Activated CD8-positive, alpha-beta memory T cell treated with anti-CD3 and anti-CD28 coated beads, Interleukin-2, amount 50 U/mL, for 48 hours (primary cell): ENCODE data around the gene PDYN.
A peak's percentile ranks its signal among the peaks of the same experiment; 100 is the strongest.

Source experiments
- DNase-seq: peaks from one replicate; pipeline ENCODE4 v3.0.0-alpha.2; 2020

PDYN gene

DNA sequence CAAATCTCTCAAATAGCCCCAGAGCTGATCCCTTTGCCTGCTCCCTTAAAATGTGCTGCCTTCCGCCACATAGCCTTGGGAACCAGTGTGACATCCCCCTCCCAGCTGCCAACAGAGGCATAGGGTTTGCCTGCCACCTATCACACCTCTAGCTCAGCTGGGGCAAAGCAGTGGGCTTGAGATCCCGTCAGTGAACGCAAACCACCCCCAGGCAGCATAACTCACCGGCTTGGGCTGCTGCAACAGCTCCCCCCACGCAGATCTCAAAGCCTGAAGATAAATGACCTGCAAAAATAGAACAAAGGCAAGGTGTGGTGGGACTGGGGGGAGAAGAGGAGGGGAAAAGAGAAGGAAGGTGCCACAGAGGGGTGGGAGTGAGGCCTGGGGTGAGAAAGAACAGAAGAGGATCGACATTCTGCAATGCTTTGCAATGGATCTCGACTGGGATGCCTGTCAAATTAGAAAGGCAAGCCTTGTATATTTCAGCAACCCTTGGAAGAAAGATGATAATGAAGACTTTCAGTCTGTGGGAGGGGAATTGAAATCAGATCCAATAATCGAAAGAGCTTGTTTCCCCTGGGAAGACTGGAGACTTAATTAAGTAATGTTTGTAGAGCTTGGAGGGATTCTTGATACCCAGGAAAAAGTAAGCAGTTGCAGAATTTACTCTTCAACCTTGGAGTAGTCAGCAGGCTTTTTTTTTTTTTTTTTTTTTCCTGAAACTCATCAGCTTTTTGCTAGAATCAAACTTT lies 1.3 kb downstream of the PDYN start:
- no peak for DNase-seq

- DNase-seq: no peak
These were observed 6.0 kb downstream of the PDYN start for GRCh38 chr20:1987826-1988225.

DNA sequence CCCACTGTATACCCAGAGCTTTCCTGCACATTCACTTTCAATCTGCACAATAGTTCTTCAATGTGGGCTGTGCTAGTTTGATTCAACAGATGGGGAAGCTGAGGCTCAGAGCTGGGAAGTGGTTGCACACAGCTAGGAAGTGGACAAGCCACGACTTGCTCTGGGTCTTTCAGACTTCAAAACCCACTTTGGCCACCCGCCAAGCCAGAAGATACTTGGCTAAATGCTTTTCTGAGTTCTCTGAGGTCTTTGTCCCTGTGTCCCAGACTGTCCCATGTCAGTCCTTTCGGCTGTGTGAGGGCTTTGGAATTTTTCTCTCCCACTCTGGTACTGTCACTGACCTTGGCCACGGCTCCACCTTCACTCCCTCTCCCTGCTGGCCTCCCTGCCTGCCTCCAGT lies 10.6 kb downstream of the PDYN start:
- DNase-seq: no peak

DNA sequence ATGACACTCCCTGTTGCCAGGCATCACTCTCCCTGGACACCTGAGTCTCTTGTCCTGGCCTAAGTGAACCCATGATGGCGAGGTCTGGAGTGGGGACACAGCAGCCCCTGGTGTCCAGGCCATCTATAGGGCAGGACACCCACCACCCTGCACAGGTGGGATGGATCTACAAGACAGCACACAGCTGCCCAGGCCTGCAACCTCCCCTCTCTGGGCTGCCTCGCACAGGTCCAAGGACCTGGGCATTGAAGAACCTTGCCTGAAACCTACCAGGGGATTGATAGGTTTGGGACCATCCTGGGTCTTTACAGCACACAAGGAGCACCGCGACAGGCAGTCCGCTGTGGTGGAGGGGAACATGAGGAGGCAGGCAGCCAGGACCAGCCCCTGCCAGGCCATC lies 11.2 kb downstream of the PDYN start:
- DNase-seq: no peak

GRCh38 chr20:1979106-1979778 lies 14.6 kb downstream of the PDYN start:
- DNase-seq: no peak

GRCh38 chr20:1975291-1975690 lies 18.6 kb downstream of the PDYN start:
- DNase-seq: no peak

- DNase-seq: no peak
These were observed 20.0 kb downstream of the PDYN start for GRCh38 chr20:1973601-1974440.

DNA sequence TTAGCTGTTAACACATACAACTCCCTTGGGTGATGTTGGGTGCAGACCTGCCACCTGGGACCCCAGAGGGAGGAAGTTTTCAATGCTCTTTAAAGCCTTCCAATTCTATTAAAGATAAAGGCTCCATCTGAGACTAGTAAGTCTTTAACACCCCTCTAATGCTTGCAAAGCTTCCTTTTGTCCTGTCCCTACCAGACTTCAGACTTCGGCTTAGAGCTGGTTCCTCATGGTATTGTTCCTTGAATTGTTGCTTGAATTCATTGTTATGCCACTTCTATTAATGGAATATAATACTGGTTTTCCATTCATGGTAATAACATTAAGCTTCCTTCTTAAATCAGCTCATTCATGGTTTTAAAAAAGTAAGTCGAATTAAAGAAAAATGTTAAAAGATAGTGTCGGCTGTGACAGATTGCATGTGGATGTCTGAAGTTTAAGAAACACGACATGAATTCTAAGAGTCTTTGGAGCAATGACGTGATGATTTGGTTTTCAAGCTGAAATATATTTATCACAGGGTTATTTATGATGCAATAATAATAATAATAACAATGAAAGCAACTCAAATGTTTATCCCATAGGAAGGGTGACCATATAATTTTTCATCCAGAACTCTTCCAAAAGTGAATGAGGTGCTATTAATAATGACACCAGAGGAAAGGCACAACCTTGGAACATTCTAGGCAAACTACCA lies 21.8 kb downstream of the PDYN start:
- no peak for DNase-seq

- no peak for DNase-seq
These were observed 24.9 kb downstream of the PDYN start for GRCh38 chr20:1968964-1969363.

DNA sequence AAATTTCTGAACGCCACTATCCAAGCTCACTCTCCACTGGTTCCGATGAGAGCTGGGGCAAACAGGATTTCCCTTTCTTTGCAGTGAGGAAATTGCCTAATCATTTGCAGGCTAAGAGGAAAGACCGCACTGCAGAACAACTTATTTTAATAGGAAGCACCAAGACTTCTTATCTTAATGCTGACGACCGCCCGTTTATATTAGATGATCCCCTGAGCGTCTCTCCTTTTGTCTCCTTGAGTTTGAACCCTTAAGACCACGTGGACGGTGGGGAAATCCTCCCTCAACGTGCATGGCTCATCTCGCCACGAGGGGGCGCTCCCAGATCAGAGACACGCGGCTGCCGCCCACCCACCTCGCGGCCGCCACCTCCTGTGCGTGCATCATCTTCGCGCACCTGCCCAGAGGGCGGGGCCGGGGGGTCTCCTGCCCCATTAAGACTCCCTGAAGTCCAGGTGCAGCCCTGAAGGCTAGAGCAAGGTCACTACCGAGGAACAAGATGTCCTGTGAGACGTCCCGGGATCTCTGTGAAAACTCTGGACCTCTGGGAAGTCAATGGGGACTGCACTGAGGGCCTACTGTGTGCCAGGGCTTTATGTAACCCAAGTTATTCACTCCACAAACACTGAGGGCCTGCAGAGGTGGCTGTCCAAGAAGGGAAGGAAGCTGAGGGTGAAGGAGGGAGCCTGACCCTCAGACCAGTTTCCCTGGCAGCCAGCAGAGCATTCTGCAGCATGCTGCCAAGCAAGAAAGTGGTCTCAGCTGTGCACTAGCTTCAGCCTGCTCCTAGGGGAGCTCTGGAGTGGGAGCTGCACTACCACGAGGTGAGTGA lies 28.1 kb downstream of the PDYN start:
- peak; percentile 98 for DNase-seq

- DNase-seq: no peak
These were observed 29.0 kb downstream of the PDYN start for GRCh38 chr20:1964659-1965405.

- DNase-seq: no peak
These were observed 29.8 kb downstream of the PDYN start for GRCh38 chr20:1964061-1964460.

DNA sequence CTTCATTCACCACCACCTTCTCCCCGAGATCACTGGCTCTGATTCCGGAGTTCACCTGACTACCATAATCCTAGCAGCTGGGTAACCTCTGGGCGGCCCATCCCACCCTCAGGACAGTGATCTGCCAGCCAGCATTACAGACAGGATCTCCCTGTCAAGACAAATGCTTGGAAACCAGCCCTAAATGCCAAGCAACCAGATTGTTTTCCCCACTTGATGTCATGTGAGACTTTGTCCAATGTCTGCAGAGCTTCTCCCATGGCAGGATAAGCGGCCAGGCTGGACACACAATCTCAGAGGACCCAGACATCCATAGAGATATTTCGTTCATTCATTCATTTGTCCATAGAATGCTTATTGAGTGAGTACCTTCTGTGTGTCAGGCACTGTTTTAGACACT lies 32.5 kb downstream of the PDYN start:
- no peak for DNase-seq

GRCh38 chr20:1959156-1959555 lies 34.7 kb downstream of the PDYN start:
- DNase-seq: no peak

DNA sequence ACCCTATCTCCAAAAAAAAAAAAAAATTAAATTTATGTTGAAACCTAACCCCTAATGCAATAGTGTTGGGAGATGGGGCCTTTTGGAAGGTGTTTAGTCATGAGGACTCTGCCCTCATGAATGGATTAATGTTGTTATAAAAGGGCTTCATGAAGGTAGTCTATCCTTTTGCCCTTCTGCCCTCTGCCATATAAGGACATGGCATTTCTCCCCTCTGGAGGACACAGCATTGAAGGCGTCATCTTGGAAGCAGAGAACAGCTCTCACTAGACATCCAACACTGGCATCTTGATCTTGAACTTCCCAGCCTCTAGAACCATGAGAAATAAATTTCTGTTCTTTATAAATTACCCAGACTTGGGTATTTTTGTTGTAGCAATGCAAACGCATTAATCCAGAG lies 35.4 kb downstream of the PDYN start:
- no peak for DNase-seq

DNA sequence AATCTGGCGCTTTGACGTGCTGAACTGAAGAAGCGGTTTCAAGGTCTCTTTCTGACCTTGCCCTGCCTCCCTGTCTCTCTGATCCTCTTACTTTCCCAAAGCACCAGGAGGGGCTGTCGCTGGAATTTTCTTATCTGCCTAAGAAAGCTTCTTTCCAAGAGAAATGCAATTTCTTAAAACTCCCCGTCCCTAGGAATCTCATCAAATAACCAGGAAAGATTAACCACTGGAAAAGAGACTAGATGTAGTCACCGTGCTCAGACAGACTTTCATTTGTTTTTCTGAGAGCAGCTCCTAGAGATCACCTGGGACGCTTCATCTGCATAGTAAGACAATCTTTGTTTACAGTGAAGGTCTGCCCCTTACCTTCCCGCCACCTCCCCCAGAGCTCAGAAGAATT lies 38.6 kb downstream of the PDYN start:
- DNase-seq: no peak

DNA sequence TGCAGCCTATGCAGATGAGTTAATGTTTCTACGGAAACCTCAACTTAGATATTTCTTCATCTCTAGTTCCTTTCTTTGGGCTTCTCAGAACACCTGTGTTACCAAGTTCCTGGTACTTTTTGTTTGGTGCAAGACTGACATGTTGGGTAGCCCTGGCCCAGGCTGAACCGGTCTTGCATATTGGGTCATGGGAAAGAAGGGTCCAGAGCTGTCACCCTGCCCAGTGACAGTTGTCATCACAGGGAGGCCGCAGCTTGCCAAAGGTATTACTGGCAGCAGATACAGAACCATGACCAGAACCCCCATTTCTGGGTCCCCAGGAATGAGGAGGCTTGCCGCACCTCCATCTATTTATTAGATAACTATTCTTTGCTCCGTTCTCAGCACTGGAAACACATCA lies 40.2 kb downstream of the PDYN start:
- no peak for DNase-seq

DNA sequence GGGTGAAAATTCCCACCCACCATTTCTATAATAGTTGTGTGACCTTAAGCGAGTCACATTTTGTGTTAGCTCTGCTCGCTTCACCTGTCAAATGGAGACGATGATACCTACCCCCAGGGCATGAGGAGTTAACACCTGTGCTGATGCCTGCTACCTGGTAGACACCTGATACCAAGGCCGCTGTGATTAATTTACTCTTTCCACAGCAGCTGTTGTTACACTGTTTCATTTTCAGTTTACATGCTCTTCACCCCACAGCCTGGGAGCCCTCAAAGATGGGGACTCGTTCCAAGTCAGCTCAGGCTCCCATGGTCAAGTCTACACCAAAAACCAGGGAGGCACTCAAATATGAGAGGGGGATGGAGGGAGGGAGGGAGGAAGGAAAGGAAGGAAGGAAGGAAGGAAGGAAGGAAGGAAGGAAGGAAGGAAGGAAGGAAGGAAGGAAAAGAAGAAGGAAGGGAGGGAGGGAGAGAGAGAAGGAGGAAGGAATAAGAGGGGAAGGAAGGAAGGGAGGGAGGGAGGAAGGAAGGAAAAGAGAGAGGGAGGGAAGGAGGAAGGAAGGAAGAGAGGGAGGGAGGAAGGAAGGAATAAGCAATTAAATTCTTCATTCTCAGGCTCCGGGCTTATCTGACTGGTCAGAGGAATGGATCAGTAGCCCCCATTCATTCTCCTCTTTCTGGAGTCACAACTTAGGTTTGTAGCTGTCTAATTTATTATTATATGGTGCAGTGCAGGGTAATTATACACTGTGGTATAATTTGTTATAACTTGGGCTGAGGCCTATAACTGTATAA lies 40.9 kb downstream of the PDYN start:
- no peak for DNase-seq

DNA sequence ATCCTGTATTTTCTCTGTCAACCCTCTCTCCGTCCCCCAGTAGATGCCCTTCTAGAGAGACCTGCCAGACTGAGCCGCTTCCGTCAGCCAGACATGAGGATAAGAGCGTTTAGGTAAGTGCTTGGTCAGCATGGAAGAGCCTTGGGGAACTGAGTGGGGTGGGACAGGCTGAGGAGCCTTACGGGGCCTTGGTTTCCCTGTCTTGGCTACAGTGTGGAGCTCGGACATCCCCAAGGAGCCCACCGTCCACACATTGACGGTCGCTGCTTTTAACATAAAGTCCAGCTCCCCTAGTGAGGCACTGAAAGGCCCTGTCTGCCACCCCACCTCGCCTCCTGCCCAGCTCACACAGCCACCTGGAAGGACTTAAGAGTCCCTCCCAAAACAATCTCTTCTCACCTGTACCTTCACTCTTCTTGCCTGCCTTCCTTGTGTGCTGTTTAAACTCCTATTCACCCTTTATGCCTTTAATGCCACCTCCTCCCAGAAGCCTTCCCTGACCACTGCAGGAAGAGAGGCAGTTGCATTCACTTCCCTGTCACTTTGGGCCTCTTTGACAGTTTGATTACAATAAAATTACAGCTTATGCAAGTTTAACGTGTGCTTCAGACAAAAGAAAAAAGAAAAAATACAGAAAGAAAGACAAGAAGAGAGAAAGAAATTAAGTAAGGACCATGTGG lies 42.3 kb downstream of the PDYN start:
- DNase-seq: no peak

DNA sequence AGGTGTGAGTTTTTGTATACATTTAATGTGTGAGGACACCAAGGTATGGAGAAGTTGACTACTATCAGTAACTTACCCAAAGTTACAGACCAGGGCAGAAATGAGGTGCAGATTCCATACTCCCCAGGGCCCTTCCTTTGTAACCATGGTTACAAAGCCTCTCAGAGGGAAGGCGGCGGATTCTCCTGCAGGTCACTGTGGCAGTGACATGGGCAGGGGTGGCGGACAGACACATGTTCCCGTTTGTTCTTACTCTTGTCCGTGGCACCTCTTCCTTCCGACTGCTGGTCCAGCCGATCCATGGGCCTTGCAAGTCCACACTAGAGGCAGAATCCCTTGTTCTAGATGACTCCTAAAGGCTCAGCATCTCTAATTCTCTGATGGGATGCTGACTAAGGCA lies 43.0 kb downstream of the PDYN start:
- no peak for DNase-seq
